Stimulated activated CD4-positive, alpha-beta T cell treated with anti-CD3 and anti-CD28 coated beads, Interleukin-12 subunit alpha, Interleukin-12 subunit beta, amount 100 ng/mL, for 4 hours (primary cell): Measurements from ENCODE around the gene POLR1C.
"Not testable (repeated sequence)": the region's sequence is repeated elsewhere in the genome, so short reads cannot be mapped to it uniquely, and the experiment has no call there.

Experiments
- DNase-seq: peaks from one replicate; pipeline ENCODE4 v3.0.0-alpha.2; 2020

POLR1C gene

GRCh38 chr6:43493833-43494232, 23.1 kb upstream of the POLR1C start:
- no peak for DNase-seq

DNA sequence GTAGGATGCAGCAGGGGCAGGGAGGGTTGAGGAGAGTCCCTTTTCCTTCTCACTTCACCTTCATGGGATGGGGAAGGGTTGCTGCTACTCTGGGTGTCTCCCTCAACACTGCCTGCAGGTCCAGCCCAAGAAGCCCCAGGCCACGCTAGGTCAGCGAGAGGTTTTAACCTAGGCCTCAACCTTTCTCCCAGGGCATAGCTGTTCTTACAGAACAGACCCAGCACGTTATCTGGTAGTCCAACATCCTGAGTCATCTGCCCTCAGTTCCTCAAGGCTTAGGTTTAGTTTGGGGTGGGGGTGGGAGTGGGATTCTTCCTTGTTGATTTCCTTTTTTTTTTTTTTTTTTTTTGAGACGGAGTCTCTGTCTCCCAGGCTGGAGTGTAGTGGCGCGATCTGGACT, 22.6 kb upstream of the POLR1C start:
- no peak for DNase-seq

DNA sequence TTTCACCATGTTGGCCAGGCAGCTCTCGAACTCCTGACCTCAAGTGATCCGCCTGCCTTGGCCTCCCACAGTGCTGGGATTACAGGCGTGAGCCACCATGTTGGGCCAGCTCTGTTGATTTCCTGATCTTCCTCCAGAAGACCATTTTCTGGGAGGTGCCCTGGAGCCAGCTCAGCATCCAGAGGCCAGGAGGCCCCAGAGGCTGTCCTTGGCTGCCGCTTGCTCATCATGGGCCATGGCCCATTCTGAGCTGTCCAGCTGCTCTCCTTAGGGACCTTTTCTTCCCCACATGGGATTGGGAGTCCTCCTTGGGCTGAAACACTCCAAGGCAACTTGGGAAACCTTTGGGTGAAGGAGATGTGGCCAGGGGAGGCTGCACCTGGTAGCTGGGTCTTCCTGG, 22.1 kb upstream of the POLR1C start:
- DNase-seq = no peak

DNA sequence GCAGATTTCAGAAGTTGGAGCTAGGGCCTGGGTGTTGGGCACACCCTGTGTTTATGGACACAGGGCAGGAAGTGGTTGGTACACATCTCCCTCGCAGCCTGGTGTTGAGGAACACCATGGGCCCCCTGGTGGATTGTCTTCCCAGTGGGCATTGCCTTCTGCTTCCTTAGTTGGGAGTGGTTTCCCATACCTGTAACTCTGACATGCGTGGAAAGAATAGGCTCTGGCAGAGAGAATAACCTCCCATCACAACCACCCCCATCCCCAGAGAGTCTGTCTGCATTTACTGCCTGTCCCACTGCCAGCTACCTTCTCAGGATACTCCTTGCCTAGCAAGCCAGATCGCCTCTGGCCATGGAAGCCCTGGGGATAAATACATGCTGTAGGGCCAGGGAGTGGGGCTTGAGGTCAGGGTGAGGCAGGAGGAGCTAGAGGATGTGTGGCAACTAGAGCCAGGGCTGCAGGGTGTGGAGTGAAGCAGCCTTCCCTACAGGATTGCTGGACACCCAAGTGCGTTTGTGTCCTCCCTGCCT, 21.4 kb upstream of the POLR1C start:
- DNase-seq = no peak

DNA sequence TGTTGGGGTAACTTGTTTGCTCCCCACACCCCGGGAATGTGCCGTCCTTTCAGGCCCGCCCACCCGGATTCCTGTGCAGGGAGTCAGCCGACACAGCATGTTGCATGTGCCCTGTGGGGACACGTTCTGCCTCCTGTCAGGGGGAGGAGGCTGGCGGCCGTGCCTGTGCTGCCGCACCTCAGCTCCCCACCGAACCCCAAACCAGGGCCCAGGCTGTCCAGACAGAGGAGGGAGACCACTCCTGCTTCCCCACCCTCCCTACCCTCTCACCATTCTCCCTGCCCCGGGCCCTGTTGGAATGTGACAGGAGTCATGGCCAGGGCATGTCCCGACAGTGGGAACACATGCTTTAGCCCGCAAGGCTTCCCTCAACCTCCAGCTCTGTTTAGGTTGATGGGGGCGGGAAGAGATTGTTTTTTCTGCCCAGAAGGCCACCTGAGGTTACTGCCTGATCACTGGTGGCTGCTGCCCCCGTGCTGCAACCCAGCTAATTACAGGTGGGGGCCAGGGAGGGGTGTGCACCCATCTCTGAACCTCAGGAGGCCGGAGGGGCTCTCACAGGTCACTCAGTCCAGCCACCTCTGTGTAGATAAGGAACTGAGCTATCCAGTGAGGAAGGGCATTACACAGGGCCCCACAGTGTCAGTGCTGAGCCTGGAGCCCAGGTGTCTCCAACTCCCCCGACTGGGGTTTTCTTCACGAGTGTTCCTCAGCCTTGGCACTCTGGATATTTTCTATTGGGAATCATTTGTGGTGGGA, 20.3 kb upstream of the POLR1C start:
- DNase-seq = no peak

DNA sequence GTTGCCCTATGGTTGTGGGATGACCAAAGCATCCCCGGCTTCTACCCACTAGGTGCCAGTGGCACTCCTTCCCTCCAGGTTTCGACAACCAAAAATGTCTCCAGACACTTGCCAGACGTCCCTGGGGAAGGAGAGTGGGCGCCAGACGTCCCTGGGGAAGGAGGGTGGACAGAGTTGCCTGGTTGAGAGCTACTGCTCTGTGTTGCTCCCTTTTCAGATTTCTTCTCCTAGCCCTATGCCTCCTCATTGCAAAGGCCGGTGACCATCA, 19.8 kb upstream of the POLR1C start:
- DNase-seq = no peak

- no peak for DNase-seq
Measured at GRCh38 chr6:43497689-43498088, 19.2 kb upstream of the POLR1C start.

DNA sequence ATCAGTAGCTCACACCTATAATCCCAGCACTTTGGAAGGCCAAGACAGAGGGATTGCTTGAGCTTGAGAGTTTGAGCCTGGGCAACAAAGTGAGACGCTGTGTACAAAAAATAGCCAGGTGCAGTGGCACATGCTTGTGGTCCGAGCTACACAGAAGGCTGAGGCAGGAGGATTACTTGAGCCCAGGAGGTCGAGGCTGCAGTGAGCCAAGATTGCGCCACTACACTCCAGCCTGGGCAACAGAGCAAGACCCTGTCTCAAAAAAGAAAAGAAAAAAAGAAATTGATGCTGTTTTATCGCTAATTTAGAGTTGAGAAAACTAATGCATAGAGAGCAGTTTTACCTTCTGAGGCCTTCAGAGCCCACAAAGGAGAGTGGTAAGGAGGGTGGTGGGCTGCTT, 18.6 kb upstream of the POLR1C start:
- not testable (repeated sequence) for DNase-seq

- no peak for DNase-seq
Measured at GRCh38 chr6:43499028-43499815, 17.7 kb upstream of the POLR1C start.

DNA sequence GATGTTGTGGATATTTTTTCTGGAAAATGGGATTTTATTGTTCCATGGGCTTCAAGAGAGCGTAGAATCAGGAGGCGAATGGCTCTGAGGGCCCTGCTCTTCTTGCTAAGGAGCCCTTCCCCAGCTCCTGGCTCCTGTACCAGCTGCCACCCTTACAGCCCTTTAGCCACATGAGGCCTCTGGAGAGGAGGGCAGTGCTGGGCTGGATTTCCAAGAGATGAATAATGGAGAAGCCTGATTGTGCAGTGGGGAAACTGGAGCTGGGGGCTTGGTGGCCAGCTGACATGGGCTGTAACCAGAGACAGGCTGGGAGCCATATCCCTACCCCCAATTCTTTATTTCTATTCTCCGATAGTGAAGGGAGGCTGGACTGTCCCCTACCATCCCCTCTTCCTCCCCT, 16.0 kb upstream of the POLR1C start:
- no peak for DNase-seq

GRCh38 chr6:43502666-43503065, 14.2 kb upstream of the POLR1C start:
- DNase-seq = no peak

DNA sequence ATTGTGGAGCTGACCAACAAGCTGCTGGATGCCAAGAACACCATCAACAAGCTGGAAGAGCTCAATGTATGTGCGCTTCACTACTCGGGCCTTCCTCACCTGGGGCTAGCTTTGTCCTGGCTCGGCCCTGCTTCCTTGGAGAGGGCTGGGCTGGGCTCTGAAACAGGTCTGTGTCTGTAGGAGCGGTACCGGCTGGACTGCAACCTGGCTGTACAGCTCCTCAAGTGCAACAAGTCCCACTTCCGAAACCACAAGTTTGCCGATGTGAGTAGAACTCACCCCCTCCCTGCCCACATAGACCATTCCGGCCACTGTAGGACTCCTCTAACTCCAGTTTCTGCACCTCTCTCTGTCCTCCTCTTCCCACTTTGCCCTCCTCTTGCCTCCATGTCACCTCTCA, 13.4 kb upstream of the POLR1C start:
- no peak for DNase-seq

DNA sequence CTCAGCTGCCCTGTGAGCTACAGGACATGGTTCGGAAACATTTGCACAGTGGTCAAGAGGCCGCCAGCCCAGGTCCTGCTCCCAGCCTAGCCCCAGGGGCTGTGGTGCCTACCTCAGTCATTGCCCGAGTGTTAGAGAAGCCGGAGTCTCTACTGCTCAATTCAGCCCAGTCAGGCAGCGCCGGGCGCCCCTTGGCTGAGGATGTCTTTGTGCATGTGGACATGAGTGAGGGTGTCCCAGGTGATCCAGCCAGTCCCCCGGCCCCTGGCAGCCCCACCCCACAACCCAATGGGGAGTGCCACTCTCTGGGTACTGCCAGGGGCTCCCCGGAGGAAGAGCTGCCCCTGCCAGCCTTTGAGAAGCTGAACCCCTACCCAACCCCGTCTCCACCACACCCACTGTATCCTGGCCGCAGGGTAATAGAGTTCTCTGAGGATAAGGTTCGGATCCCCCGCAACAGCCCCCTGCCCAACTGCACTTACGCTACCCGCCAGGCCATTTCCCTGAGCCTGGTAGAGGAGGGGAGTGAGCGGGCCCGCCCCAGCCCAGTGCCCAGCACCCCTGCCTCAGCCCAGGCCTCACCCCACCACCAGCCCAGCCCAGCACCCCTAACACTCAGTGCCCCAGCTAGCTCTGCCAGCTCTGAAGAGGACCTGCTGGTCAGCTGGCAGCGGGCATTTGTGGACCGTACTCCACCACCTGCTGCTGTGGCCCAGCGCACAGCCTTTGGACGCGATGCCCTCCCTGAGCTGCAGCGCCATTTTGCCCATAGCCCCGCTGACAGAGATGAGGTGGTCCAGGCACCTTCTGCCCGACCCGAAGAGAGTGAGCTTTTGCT, 11.9 kb upstream of the POLR1C start:
- DNase-seq = no peak

DNA sequence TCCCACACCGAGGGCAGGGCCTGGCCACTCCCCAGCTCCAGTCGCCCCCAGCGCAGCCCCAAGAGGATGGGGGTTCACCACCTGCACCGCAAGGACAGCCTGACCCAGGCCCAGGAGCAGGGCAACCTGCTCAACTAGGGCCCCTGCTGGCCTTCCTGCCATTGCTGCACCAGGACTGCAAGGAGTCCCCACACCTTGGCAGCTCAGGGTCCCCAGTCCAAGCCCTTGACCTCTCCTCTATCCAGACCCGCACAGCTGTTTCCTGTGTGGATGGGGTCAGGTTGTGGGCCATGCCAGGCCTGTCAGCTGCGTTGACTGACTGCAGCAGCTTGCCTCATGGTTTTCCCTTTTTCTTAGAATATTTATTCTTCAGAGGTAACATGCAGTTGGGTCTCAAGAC, 11.2 kb upstream of the POLR1C start:
- DNase-seq = no peak

- no peak for DNase-seq
Measured at GRCh38 chr6:43506171-43506570, 10.7 kb upstream of the POLR1C start.

GRCh38 chr6:43506667-43507471, 10.0 kb upstream of the POLR1C start:
- peak; percentile 72 for DNase-seq

- DNase-seq = no peak
Measured at GRCh38 chr6:43508481-43509141, 8.3 kb upstream of the POLR1C start.

DNA sequence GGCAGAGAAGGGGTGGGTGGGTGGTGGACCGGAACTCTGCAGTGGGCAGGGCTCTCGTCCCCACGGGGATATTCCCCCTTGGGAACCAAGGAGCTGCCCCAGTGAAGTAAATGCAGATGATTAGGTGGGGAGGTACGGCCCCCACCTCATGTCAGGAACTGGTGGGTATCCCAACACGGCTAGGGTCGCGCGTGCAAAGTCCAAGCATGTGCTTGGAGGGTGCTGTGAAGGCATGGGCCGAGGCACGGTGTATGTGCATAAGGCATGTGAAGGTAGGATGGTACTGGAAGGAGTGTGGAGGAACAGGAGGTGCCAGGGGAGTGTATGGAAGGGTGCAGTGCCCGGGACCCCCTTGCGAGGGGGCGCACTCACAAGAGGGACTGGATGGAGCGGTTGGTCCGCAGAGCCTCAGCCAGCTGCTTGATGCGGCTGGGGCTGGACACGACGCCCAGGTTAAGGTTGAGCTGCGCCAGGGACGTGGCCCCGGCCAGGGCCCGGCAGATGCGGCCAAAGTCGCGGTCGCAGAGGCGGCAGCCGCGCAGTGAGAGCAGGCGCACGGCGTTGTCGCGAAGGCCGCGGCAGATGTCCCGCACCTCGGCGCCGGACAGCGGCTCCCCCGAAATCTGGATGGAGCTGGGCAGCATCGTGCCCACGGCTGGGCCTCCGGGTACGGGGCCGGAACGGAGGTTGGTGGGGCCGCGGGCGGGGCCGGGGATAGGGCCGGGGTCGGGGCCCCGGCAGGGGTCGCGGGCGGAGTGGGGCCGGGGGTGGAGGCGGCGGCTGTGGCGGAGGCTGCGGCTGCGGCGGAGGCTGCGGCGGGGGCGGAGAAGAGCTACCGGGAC, 7.5 kb upstream of the POLR1C start:
- DNase-seq = no peak

DNA sequence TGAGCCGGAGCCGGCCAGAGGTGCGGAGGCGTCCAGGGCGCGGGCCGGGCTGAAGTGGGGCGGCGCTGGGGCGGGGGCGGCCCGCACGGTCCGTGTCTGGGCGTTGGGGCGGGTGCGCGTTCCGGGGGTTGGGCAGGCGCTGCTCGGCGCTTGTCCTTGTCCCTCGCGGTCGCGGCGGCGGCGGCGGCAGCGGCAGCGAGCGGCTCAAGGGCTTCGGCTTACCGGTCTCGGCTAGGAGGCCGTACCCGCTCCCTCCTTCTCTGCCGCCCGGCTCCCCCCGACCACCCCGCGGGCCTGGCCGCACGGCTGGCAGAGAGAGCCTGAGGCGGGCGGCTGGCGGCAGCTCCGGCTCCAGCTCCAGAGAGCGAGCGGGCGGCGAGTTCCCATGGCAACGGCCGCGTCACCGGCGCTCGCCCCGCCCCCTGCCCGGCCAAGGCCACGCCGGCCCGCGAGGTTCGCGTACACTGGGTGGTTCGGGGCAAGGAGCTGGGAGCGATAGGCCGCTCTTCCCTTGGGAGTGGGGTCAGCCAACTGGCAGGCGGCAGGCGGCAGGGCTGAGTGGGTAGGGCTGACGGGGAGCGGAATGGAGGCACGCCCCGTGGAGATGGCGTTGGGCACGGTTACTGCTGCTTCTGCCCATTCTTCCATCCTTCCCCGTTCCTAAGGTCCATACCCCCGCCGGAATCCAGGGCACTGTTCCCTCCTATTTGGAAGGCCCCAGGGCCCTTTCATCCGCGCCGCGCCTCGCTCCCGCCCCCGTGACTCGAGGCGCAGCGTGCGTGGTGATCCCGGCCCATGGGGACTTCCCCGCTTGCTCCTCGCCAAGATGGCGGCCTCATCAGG, 6.7 kb upstream of the POLR1C start, which contains the start of gene LRRC73:
Gene LRRC73, minus strand, starts transcription at position 363 of the 843 bp plus-strand sequence. CDS start 561 bp downstream, outside the sequence.
- peak; percentile 82 for DNase-seq

GRCh38 chr6:43510827-43511163, 6.1 kb upstream of the POLR1C start:
- no peak for DNase-seq
